GM18499 (cell line): ENCODE measurements around the gene MCAT.
"Not testable (repeated sequence)": the region's sequence is repeated elsewhere in the genome, so short reads cannot be mapped to it uniquely, and the experiment has no call there.

ENCODE experiments used
- ATAC-seq: cut with Tn5 transposase; IDR thresholded peaks from one replicate; pipeline ENCODE4 v1.9.1; 2021; ENCODE audit warnings: moderate number of reproducible peaks; ENCODE audit not compliant: insufficient read depth, unreplicated experiment

MCAT gene

GRCh38 chr22:43156413-43156812 lies 13.2 kb upstream of the MCAT start:
- no peak for ATAC-seq

GRCh38 chr22:43155789-43156188 lies 12.6 kb upstream of the MCAT start:
- no peak for ATAC-seq

DNA sequence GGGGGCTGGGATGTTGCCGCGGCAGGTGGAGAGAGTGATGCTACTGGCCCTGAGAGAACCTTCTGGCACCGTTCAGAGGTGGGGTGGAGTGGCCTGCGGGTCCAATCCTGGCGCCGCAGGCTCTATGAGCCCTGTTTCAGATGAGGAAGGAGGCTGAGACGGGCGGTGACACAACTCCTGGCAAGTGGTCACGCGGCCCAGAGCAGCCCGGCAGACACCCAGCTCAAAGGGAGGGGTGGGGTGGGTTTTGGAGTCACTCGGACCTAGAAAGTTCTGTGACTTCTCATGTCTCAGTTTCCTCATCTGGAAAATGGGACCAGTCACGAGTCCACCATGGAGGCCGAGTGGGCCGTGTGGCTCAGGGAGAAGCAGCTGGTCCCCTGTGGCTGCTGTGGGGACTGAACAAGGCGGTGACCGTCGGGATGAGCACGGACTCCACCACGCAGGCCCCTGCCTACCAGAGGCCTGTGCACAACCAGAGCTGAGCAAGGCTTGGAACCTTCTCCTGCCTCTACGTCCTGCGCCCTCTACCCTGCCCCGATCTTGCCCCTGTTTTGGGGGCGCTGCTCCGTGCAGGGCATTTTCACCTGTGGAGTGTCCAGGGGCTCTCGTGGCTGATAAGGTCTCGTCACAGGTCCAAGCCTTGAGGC lies 11.8 kb upstream of the MCAT start:
- no peak for ATAC-seq

DNA sequence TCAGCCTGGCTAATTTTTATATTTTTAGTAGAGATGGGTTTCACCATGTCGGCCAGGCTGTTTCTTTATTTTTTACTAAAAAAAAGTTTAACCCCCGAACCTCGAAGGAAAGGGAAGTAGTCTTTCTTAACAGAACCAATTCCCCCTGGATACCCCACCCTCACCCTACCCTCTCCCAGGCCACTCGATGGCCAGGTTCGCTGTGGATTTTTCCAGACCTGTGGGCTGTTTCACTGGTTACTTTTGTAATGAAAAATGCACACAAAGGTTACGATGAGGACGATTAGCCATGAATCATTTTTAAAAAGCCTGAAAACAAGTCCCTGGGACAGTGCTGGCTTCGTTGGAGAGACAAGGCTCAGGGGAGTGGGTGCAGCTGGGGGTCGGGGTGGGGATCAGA lies 10.7 kb upstream of the MCAT start:
- no peak for ATAC-seq

DNA sequence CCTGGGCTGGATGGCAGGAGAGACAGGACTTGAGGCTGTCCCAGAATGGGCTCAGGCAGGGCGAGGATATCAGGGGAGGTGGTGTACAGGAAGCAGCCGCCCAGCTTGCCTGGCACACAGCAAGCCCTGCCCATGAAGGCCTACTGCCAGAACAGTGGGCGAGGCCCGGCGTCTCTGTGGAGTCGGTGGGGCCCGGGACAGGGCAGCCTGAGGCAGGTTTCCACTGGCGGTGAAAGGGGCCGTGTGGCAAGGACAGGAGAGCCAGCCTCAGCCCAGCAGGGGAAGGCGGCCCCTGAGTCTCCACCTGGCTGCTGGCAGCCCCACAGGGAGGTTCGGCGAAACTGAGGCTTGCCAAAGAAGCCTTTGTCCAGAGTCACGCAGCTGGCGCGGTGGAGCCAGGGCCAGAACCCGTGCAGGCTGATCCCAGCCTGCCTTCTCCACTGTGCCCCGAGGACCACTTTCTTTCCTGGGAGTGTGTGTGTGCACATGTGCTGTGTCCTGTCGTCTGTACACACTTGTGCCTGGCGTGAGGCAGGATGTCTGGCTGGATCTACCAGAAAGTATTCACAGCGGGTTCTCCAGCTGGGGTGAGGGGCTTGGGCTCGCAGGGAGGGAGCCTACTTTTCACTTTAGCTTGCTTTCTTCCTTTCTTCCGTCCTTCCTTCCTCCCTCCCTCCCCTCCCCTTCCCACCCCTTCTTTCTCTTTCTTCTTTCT lies 9.3 kb upstream of the MCAT start:
- ATAC-seq, result no peak

DNA sequence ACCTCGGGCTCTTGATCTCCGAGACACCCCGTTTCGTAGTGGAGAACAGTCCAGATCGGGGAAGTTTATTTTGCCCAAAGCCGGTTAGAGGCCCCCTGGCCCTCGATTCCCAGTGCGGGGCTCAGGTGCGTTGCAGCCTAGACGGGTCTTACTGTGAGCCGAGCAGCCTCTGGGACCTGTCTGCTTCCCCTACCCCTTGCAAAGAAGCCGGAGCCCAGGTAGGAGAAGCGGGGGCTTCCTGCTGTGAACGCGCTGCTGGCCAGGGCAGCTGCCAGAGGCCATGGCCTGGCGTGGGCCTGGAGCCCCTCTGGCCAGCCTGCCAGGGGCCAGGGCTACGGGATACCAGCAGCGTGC lies 8.8 kb upstream of the MCAT start:
- ATAC-seq, result no peak

- ATAC-seq, result no peak
These were observed 8.2 kb upstream of the MCAT start, which contains the start of gene TSPO for GRCh38 chr22:43151251-43152002. TSS of gene TSPO (plus strand) at chr22:43151559. CDS start at chr22:43159239, 7,680 bp downstream.

- ATAC-seq, result no peak
These were observed 7.6 kb upstream of the MCAT start for GRCh38 chr22:43150731-43151206.

- ATAC-seq, result no peak
These were observed 5.4 kb upstream of the MCAT start for GRCh38 chr22:43148581-43148980.

DNA sequence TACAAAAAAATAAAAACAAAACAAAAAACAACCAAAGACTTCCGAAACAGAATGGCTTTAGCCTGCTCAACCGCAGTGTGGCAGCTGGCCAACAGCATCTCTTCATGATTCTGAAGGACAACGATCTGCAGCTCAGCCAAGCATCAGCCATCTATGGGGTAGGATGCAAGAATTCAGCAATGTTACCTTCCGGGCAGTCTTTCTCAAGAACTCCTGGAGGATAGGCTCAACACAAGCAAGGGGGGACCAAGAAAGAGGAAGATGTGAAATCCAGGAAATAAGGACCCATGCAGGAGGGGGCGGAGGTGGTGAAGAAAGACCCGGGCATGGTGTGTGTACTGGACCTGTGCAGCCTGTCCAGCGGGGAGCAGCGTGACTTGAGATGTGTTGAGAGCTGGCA lies 4.6 kb upstream of the MCAT start:
- ATAC-seq, result no peak

GRCh38 chr22:43146332-43146731 lies 3.1 kb upstream of the MCAT start:
- ATAC-seq, result not testable (repeated sequence)

GRCh38 chr22:43145371-43145770 lies 2.2 kb upstream of the MCAT start:
- not testable (repeated sequence) for ATAC-seq

GRCh38 chr22:43144949-43145348 lies 1.8 kb upstream of the MCAT start:
- ATAC-seq, result no peak

DNA sequence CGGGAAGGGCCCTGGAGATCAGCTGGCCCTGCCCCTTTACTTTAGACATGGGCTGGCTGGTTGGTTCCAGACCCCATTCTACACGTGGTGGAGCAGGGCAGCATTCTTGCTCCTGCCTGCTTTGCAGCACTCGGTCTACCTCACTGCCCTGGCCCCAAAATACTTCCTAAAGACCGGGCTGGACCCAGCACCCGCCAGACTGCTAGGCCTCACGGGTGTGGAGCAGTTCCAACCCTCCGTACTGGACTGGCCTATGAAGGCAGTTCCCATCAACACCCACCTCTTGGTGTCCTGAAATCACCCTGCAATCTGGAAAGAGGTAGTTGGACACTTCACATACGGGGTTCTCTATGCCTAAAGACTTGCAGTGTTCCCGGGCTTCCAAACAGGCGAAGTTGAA lies 6.4 kb downstream of the MCAT start:
- ATAC-seq, result no peak

DNA sequence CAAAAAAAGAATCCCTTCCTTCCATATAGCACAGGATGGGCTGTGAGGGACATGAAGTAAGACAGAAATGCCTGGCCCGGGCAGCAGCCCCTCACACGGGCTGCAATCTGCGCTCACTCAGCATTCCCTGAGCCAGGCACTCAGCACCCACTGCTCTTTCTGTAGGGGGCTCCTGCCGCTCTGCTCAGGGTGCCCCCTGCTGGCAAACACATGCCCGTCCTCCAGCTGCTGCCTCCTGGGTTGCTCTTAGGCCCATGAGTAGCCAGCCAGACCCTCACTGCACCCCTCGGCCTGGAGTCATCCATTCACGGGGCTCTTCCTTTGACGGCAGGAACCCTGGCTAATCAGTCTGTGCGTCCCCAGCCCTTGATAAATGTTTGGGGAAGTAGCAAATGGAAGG lies 6.9 kb downstream of the MCAT start:
- no peak for ATAC-seq

- ATAC-seq, result no peak
These were observed 7.6 kb downstream of the MCAT start for GRCh38 chr22:43135565-43135964.

GRCh38 chr22:43134553-43134952 lies 8.6 kb downstream of the MCAT start:
- no peak for ATAC-seq

DNA sequence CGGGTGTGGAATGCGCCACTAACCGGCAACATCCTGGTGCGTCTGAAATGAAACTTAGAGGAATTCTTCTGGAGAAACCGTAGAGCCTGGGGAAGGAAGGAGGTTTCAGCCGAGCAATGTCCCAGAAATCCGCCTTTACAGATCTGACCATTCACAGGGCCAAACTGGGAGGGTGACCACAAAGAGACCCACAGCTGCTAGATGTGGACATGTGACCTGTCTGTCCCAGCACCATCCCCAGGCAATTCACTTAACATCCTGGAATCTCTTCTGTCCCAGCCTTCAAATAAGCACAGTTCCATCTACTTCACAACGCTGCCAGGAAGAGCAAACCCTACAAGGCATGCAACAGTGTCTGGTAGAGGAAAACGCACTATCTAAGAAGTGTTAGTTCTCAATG lies 9.8 kb downstream of the MCAT start:
- ATAC-seq, result no peak

DNA sequence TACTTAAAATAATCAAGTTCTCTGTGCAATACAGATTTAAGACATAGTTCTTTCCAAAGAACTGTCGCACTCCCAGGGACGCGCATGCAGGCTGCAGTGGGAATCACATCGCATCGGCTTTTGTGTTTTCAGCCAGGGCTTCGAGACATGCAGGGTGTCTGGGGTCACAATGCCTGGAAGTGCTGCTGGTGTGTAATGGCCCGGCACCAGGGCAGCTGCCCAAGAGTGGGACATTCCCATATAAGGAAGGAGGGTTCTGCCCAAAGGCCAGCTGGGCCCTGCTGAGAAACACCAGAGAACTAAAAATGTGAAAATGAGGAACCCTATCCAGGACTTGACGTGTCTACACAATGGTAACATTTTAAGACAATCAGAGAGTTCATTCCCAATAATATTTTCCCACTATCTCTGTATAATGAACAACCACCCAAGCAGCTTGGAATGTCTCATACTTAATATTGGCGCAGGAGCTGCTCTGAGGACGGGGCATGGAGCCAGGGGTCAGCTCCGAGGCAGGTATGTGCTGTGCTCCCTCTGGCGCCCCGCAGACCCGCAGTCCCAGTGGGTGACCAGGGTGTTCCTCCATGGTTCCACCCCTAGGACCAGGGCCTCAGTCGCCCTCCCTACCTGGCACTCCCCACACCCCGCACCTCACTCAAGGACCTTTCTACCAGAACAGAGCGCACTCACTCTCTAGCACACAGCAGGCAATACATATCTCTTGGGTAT lies 11.3 kb downstream of the MCAT start:
- ATAC-seq, result no peak
